Inflammatory macrophage (primary cell): Measurements from ENCODE around the gene TNNI2.

ENCODE experiments used
- DNase-seq, 2 donors: peaks; one replicate each; pipeline ENCODE4 v3.0.0-alpha.2; 2020 to 2022

Gene TNNI2

DNA sequence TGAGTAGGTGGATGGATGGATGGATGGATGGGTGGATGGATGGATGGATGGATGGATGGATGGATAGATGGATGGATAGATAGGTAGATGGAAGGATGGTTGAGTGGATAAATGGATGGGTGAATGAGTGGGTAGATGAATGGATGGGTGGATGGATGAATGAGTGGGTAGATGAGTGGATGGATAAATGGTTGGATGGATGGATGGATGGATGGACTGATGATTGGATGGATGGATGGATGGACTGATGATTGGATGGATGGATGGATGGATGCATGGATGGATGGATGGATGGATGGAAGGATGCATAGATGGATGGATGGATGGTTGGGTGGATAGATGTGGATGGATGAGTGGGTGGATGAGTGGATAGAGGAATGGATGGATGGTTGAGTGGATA, 17.2 kb upstream of the TNNI2 start:
- no peak for DNase-seq

DNA sequence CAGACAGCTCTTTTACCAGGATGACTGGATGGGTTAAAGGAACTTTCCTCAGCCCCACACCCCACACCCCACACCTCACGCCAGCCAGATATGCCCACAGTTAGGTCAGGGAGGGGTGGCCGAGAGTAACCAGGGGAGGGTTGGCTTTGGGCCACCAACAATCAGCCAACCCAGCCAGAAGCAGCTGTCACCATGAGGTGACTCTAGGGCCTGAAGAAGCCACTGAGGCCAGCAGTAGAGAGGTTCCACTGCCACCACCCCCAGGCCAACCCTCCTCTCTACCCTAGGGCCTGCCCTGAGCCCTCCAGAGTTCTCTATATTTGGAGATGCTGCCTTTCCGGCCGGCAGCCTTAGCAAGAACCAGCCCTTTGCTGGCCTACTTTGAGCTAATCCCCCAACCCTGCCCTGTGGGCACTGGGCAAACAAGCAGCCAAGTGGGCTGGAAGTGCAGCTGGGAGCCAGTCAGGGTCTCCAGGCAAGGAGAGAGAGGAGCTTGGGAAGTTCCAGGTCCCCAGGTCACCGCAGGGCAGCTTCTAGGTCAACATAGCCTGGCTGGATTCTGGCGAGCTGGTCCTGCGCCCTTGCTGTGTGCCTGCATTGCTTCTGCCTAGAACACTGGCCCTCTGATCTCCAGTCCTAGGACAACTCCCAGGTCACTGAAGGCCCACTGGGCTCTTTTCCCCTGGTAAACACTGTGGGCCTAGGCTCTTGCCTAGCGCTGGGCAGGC, 16.0 kb upstream of the TNNI2 start:
- DNase-seq, result no peak

DNA sequence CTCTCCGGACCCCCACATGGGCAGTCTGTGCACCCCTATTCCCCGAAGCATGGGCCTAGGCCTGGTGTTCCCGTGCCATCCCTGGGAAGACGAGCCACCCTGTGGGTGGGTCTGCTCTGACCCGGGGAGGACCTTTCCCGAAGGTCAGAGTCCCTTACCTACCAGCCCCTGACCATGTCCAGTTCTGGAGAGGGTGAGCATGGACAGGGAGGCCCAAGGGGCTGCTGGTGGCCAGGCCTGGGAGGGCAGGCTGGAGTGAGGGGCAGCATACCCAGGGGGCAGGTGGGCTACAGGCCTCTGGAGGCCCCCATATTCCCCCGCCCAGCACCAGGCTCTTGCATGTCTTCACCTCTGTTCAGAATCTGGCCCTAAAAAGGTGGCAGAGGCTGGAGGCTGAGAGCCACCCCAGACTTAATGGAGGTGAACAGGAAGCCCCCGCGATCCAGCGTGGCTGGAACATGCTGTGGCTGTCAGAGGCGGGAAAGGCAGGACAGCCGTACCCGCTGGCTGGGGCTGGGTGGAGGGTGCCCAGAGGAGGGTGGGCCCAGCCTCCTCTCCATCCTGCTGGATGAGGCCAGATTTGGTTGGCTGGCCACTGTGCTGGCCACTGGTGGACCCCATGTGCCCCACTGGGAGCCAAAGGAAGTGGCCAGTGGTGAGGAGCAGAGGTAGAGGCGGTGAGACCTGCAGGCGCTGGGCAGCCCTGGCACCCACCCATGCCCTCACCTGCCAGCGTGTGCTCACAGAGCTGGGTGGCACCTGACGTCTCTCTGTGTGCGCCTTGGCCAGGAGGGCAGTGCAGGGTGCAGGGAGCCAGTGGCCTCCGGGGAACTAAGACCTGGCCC, 15.2 kb upstream of the TNNI2 start:
- no peak for DNase-seq

DNA sequence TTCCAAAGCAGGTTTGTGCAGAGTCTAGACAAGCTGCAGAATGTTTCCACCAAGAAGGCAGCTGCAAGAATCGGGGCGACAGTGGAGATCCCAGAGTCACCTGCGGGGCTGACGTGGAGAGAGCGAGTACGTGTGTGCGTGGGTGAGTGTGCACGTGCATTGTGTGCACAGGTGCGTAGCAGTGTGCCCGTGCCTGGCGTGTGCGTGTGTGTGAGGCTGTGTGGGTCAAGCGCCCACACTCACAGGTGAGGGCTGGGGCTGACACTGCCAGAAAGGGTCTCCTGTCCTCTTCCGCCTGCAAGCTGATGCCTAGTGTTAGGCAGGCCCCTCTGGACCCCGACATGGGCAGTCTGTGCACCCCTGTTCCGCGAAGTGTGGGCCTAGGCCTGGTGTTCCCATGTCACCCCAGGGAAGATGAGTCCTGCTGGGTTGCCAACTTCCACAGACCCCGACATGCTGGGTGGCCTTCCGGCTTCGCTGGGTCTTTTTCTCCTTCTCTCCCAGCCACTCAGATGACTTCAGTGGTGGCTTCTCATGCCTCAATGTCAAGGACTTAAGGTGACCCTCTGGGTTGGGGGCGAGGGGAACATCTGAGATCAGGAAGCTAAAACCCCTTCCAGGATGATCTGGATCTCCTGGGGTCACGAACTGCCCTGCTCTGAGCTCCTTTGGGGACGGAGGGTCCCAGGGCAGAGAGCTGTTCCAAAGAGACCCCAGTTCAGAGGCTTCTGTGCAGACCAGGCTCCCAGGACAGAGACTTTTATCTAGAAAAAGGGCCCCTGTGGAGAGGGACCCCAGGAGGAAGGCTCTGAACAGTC, 14.4 kb upstream of the TNNI2 start:
- DNase-seq, result no peak

DNA sequence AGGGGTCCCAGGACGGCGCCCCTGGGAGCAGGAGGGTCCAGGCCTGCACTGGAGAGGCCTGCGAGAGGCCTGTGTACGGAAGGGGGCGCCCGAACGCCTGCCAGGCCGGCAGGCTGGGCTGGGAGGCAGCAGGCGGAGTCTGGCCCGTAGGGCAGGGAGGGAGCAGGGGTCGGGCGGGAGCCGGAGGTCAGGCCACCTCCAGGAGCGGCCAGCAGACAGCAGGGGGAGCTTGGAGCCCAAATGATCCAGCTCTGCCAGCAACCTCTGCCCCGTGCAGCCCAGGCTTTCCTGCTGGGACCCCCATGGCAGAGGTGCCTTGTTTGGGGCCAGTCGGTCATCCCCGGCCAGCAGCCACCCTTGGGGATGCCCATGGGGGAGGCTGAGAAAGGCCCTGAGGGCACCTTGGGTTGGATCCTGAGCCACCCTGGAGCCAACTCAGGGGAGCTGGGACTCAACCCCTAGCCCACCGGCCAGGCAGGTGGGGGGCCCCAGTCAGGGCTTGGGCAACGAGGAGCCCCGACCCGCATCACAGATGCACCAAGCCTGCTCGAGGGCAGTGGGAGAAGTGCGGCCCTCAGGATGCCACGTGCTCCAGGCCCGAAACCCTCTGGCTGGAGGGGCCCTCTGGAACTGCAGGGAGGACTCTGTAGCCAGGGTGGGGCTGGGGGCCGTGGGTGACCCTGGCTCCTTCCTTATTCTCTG, 13.6 kb upstream of the TNNI2 start:
- peak; percentile 55 to 63 for DNase-seq

DNA sequence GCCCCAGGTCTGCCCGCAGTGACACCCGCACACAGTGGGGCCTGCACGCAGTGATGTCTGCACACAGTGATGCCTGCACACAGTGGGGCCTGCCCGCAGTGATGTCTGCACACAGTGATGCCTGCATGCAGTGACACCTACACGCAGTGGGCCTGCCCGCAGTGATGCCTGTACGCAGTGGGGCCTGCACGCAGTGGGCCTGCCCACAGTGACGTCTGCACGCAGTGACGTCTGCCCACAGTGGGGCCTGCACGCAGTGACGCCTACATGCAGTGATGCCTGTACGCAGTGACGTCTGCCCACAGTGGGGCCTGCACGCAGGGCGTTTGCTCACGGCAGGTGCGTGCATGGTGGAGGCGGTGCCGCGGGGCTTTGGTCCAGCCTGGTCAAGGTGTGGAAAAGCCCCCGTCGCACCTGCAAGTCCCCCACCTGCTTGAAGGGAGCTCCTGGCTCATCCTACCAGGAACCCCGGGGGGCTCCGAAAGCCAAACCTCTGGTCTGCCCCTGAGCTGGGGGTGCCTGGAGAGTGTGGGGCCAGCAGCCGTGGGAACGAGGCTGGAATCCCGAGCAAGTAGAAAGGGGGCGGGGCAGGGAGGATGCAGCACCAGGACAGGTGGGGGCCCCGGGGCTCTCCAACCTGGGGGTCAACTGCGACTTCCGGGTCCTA, 12.9 kb upstream of the TNNI2 start:
- no peak for DNase-seq

DNA sequence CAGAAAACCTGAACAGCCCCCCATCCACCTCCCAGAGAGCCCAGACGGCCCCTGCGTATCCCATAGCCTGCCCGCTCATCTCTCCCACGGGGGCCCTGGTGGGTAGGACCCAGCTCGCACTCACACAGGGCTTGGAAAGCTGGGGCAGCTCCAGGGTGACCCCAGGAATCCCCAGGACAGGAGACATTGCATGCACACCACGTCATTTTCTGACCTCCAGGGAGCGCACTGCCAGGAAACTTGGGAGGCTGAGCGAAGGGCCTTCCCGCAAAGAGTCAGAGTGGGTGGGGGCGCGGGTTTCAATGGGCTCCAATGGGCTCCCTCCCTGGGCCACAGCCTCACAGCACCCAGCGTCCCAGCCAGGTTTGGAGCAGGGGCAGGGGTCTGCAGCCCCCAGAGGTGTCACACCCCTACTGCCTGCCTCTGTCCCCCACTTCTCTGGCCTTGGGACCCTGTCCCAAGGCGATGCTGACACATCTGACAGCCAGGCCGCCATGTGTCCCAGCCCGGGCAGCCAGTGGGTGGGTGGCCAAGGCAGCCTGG, 12.2 kb upstream of the TNNI2 start:
- no peak for DNase-seq

DNA sequence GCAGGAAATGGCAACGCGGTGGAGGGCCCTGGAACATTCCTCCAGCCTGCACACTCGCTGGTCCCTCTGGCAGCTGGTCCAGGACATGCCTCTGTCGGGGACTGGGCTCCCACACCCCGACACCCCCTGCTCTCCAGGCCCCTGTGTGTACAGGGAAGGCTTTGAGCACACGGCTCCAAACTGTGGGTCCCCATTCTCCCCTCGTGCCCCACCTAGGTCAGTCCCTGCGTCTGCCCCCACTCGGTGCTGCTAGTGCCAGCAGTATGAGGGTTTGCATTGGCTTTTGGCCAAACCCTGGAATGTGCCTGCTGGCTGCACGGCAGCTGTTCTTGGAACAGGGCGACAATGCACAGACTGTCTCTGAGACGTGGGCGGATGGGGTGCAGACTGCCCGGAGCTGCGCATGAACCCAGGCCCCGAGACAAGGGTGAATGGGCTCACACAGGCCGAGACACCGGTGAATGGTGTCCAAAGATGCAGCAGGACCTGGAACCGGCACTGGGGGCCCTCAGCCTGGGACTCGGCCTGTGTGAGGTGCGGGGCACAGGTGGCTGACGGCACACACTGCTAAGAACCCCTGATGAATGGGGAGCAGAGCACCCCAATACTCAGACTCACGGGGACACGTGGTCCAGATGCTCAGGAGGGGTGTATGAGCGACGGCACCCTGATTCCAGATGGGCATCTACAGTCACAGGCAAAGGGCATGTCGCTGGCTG, 11.5 kb upstream of the TNNI2 start:
- no peak for DNase-seq

DNA sequence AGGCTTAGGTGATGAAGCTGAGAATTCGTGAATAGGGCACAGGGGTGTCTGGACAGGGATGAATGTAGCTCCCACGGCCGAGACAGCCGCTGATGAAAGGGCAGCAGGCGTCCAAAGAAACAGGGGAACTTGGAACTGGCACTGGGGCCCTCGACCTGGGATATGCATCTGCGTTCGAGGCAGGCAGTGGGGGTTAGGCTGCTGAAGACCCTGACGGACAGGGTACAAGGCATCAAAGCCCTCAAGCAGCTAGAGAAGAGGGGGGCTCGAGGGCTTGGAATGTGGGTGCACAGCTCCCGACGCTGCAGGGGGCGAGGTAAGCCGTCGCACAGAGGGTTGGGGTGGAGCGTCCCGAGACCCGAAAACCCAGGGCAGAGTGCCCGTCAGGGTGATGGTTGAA, 10.8 kb upstream of the TNNI2 start:
- DNase-seq, result no peak

DNA sequence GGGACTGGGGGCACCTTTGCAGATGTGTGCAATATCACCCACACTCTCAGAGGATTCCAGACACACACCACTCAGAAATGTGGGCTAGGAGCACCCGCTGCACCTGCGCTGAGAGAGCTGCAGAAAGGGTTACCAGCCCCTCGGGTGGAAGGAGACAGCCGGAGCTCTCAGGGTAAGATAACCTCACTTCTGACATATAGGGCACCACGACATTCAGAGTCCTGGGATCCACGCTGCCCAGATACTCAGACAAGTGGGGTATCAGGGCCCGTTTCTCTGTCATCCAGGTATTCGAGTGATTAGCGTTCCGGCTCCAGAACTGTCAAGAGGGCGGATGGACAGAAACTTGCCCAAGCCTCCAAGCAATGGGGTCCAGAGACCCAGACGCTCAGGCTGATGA, 10.2 kb upstream of the TNNI2 start:
- DNase-seq, result no peak

DNA sequence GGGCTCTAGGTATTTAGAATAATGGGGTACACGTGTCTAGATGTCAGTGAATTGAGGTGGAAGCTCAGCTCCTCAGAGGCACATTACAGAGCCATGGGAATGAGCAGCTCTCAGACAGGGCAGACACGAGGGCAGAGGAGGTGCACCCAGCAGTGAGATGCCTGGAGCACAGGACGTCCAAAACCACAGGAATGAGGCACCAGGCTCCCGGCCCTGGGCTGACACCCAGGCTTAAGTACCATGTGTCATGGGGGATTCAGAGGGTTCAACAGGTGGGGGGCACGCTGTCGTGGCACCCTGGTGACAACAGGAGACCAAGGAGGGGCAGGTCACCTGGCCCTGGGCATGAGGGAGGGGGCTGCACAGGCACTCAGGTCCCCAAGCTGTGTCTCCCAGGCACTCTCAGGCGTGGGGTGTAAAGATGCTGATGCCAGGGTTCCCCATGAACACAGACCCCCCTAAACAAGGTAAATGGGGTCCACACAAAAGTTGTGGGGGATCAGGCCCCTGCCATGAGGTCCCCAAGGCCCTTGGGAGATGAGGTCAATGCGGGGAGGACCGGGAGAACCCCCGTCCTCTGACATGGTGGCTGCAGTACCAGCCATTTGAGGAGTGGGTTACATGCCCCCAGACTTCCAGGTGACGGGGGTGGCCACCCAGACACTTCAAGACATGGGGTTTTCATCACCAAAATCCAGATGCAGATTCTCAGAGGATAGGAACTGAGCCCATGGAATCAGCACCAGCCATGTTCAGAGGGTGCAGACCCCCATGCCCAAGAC, 9.6 kb upstream of the TNNI2 start:
- no peak for DNase-seq

DNA sequence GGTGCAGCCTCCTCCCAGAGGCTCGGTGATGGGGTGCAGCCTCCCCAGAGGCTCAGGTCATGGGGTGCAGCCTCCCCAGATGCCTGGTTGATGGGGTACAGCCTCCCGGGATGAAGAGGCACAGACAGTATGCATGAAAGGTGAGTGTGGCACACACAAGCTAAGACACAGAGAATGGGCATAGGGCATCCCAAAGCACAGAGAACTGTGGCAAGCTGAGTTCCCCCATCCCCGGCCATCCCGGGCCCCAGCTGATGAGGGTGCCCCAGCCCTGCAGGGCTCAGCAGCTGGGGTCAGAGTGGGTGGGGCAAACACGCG, 8.8 kb upstream of the TNNI2 start:
- no peak for DNase-seq

DNA sequence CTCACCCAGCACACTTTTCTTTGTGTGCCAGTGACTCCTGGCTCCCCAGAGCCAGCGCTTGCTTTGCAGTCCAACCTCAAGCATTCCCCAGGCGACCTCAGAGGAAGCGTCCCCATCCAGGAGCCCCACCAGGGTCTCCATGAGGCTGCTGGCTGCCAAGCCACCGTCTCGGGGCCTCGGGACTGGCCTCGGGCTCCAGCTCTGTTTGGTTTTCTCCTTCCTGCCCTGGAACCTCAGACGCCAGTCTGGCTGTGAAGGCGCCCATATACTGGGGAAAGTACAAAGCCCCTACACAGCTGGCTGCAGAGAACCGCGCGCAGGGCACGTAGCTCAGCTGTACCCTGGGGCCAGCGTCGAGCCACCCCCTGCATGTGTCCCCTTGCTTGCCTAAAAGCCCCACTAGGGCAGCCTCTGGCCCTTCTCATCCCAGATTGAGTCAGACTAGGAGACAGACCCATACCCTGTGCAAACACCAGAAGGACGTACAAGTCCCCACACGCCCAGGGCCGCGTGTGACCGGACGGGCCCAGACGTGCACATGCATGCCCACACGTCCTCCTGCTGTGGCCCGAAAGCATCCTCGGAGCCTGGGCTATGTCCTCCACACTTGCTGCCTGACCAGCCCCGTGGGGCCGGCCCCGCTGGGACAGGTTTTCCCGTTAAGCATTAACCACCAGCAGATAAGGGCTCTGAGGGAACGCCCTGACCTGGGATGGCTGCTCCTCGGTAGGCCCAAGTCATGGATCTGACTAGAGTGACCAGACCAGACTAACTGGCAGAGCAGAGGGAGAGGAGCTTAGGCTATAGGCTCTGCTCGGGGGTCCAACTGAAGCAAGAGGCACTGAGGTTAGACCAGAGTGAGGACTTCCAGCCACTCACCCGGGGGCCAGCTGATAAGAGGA, 8.2 kb upstream of the TNNI2 start:
- DNase-seq, result no peak

DNA sequence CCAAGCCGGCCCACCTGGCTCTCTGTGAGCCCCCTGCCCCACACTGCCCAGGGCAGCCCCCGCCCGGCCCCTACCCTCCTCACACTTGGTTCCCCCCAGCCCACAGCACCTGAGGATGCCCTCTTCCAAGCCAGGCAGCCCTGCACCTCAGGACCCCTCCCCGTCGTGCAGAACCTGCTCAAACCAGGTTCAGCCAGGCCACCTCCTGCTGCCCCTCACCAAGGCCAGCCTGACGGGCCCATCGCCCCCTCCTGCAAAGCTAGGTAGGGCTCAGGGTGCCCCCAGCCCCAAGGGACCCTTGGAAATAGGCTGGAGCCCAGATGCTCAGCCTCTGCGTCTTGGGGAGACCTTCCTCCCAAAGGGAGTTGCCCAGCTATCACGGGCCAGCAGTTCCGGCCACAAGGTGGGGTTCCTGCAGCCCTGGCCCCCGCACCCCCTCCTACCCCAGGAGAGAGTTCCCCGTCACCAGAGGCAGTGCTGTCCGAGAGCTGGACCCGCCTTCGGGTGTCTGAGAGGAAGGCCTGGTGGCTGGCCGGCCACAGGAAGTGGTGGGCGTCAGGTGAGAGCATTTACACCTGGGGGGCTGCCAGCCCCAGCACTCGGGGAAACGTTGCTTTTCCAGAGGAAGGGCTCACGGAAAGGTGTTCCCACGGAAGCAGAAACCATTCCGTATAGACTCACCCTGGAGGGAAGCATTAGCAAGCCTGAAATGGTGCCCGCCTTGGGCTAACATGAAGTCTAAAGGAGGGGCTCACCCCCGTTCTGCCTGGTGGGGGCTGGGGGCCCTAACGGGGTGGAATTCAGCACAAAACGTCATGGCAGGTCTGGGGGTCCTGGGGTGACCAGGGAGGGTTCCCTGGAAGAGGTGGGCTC, 7.2 kb upstream of the TNNI2 start:
- DNase-seq, result no peak

DNA sequence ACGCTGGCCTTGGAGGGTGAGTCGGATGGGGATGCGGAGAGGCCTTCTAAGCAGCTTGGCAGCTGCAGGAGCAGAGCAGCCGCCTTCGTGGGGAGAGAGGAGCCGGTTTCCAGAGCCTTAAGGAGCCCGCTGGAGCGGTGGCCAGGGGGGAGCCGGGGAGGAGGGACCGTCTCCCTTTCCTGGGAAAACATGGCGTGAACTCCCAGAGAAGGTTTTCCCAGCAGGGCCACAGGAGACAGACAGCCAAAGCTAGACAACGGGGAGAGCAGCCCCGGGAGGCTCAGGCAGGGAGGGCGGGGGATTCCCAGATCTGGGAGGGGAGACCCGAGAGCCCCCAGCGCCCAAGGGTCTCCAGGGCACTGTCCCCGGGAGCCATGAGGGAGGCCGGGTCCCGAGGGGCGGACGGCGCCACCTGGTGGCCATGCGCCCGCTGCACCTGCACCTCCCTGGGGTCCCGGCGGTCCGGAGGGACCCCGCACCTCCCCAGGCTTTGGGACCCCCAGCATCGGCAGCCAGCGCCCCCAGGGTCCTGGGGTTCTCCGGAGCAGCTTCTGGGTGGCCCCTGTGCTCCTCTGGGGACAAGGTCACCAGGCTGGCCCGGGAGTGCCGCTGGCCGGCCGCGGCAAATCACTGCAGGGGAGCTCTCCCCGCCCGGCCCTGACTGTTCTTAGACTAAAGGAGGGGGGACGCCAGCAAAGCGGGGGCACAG, 6.4 kb upstream of the TNNI2 start:
- DNase-seq, result peak; percentile 23 to 53

DNA sequence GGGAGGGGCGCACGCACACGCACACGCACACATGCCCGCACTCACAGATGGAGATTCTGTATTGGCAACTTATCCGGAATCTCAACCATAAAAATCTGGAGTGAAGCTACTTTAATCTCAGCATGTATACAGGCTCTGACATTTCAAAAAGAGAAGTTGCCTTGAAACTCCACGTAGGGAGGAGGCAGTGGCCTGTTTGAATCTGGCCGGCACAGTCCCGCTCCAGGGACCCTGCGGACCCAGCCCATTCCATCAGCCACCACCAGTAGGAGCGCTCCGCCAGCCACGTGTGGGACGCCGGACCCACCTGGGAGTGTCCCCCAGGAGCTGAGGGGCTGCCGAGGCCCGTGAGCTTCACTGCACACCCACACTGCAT, 5.9 kb upstream of the TNNI2 start:
- peak in 1 of 2 donors; percentile 6 for DNase-seq

DNA sequence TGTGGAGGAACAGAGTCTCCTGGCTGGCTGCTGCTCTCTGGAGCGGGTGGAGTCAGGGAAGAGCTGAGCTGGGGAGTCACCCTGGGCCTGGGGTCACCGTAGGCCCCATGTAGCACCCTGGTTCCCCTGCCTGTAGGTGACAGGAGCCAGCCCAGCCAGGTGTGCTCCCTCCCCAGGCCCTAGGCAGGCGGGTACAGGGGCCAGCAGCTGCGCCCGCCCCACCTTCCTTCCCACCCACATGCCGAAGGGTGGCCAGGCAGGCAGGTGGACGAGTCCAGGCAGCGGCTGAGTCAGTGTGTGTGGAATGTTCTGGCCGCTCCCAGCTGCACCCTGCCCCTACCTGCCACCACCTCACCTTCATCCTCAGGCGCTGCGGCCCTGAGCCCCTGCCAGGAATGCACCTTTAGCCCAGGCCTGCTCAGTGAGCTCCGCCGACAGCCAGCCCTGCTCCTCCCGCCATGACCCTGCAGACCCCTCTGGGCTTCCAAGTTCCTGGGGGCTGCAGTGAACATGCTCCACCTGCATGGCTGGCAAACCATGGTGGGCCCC, 4.6 kb upstream of the TNNI2 start:
- DNase-seq, result no peak
